HCEC 1CT (cell line): ENCODE data around the gene TLNRD1.

Source experiments
- DNase-seq: peaks from one replicate; pipeline ENCODE4 v3.0.0-alpha.2; 2017

Gene TLNRD1

GRCh38 chr15:80978685-80979329 is 21.9 kb upstream of the TLNRD1 start:
- DNase-seq = peak; percentile 72

- DNase-seq = no peak
These were observed 21.1 kb upstream of the TLNRD1 start for GRCh38 chr15:80979538-80980200.

DNA sequence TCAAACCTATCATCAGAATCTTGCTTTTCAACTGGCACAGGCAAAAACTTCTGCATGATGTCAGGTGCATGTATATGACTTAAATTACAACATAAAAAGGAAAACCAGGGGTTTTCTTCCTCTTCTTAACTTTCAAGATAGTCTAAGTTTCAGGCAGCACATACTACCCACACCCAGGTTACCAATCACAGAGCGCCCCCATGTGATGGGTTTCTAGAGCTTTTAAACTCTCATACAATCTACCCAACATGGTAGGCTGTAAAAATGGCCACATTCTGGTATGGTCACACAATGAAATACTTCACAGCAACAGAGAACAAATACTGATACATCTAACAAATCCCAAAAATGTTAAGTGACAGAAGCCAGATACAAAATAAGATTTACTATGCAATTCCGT is 18.5 kb upstream of the TLNRD1 start:
- DNase-seq = no peak

DNA sequence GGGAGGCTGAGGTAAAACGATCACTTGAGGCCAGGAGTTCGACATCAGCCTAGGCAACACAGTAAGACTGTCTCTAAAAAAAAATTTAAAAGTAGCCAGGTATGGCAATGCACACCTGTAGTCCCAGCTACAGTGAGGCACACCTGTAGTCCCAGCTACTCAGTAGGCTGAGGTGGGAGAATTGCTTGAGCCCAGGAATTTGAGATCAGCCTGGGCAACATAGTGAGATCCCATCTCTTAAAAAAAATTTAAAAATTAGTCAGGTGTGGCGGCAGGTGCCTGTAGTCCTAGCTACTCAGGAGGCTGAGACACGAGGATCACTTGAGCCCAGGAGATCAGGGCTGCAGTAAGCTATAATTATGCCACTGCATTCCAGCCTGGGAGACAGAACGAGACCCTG is 17.9 kb upstream of the TLNRD1 start:
- DNase-seq = no peak

DNA sequence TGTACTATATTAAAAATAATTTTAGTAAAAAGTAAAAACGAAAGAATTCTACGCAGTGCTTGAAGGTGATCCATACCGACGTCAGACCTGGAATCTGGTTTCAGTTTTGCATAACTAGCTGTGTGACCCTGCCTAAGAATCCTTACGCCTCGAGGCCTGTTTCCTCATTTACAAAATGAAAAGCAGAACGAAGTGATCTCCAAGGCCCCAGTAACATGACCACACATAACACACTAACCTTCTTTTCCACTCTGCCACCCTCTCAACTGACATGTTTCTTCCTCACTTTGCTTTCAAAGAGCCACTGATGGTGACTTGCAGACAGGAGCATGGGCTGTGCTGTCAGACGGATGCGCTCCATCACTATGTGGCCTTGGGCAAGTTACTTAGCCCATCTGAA is 15.9 kb upstream of the TLNRD1 start:
- no peak for DNase-seq

- DNase-seq = no peak
These were observed 14.7 kb upstream of the TLNRD1 start for GRCh38 chr15:80985981-80986380.

DNA sequence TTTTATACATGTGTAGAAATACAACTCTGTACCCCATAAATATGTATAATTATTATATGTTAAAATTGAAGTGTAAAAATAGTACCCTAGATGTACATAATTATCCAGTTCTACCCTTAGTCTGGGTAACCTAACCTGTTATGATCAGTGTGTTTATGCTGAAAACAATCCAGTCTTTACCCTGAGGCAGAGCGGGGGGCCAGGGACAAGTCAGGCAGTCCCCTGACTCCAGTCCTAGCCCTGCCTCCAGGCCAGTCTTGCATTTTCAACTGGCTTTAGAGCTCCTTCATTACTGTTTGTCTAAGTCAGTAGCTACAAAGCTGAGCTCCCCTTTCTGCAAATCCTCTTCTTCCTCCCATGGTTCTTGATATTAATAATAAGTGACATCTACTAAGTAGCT is 14.2 kb upstream of the TLNRD1 start:
- DNase-seq = no peak

GRCh38 chr15:80988148-80988796 is 12.5 kb upstream of the TLNRD1 start:
- no peak for DNase-seq

GRCh38 chr15:80989081-80989517 is 11.6 kb upstream of the TLNRD1 start:
- no peak for DNase-seq

DNA sequence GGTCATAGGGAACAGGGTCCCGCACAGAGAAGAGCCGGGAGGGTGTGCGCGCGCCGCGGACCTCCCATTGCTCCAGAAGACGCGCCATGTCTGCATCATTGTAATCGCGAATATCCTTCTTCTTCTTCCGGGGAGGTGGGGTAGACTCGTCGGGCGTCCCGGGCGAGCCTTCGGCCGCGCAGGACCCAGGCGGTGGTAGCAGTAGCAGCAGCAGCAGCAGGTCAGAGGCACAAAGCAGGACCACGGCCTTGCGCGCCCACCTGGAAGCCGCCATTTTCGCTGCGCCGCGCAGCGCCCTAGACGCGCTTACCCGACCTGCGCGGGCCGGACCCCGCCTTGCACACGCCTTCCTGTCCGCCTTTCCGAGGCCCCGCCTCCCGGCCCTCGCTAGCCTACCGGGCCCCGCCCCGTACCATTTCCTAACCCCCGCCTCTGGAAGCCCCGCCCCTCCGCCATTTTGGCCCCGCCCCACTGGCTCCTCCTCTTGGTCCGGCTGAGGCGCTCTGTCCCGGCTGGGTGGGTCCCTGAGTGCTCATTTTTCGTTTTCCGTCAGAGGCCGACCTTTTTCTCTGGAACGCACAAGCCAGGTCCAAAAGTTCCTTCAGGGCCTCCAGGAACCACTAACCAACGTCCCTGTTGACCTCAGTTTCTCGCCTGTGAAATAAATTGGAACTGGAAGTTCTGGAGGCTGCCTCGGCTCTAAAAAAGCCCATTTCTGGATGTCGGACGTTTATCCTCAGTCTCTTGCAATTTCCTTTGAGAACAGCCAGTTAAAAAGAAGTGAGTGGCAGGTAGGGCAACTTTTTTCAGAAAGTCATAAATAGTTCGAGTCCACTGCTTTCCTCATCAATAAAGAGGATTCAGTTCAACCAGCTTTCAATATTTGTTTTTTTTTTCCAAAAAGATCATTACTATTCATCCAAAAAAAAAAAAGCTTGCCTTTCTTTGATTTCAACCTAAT is 10.9 kb upstream of the TLNRD1 start, which contains the start of gene MESD:
MESD (minus strand) TSS at position 302 of the 961 bp plus-strand sequence; CDS start at position 274, 28 bp downstream.
- peak; percentile 96 for DNase-seq

GRCh38 chr15:80990955-80991354 is 9.8 kb upstream of the TLNRD1 start:
- no peak for DNase-seq

DNA sequence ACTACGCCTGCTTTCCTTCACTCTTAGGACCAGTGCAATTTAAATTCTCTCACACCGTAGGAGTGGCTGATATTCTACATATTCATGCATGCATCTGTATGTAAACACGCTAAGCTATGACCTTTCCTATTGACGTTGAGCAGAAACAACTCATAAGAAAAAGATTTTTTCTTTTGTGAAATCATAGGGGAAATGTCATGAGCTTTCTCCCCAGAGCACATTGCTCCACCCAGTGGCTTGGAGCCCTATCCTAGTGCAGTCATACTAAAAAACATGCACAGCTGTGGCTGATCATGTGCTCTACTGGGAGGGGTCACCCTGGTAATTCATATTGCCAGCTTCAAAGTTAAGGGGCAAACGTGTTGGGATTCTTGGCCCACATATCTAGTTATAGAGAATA is 9.3 kb upstream of the TLNRD1 start:
- DNase-seq = peak; percentile 85

GRCh38 chr15:80992006-80992405 is 8.7 kb upstream of the TLNRD1 start:
- no peak for DNase-seq

- no peak for DNase-seq
These were observed 8.3 kb upstream of the TLNRD1 start for GRCh38 chr15:80992441-80992840.

GRCh38 chr15:80996247-80996646 is 4.5 kb upstream of the TLNRD1 start:
- no peak for DNase-seq

DNA sequence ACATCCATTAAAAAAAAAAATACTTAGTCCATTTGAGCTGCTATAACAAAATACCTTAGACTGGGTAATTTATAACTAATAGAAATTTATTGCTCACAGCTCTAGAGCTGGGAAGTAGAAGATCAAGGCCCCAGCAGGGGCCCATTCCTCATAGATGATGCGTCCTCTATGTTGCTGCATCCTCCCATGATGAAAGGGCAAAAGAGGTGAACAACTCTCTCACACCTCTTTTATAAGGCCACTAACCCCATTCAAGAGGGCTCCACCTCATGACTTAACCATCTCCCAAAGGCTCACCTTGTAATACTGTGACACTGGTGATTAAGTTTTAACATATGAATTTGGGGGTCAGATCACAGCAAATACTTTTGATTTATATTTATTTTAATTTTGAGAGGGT is 3.0 kb upstream of the TLNRD1 start:
- DNase-seq = no peak

- DNase-seq = no peak
These were observed 2.5 kb upstream of the TLNRD1 start for GRCh38 chr15:80998251-80998650.

DNA sequence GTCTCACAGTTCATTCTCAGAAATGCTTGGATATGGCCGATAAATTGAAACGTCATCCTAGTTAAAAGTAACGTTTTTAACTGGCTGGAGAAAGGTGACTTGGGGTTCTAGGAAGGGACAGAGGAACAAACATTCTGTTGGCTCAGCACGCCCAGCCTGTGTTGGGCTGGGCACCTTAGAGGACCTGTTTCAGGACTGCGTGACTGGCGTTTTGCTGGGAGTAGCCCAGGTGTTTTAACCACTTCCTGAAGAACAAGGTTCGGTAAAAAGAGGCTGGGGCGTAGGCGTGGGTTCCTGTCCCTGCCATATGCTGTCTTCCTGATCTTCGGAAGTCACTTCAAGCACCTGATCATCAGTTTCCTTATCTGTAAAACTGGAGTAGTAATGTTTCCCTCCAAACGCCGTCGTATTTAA is 1.1 kb upstream of the TLNRD1 start:
- DNase-seq = no peak

GRCh38 chr15:81000144-81000623 is 539 bp upstream of the TLNRD1 start:
- DNase-seq = no peak

GRCh38 chr15:81001152-81002008 is 657 bp downstream of the TLNRD1 start:
- DNase-seq = peak; percentile 59

DNA sequence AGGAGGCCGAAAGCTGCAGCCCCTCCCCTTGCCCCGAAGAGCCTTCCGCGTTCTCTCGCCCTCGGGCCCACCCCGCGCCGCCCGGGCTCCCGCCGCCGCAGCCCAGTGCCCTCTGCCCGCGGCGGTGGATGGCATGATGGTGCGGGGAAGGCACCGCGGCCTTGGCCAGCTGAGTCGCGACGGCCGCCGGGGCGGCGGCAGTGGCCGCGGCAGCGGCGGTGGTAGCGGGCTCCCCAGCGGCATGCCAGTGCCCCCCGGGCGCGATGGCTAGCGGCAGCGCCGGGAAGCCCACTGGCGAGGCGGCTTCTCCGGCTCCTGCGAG is 1.2 kb downstream of the TLNRD1 start:
- DNase-seq = no peak
